T-helper 1 cell treated with Interleukin-12 subunit alpha and Interleukin-12 subunit beta and Interleukin-4 antibody, amounts not matched to agents 30 ng/mL and 1 ng/mL, for 36 hours (primary cell): ENCODE results near the gene SPTBN4. TPM values are rescaled to one million over a fixed set of nuclear protein-coding genes. Genes with fewer than 3 reads are reported as not detected.

ENCODE experiments used
- intact Hi-C: fragments of 100-400 bp; cut with micrococcal nuclease; formaldehyde crosslinking; loops from one replicate; pipeline ENCODE4 v1.15.1; 2024
- total RNA-seq: library from RNA; stranded (reverse); gene quantifications from 2 replicates; pipeline ENCODE4 v1.2.3, GENCODE V29; 2022

The SPTBN4 gene
- total RNA-seq, 1 donor from 2014 or later, result 0.15 TPM

GRCh38 chr19:40598121-40598917 lies 131.5 kb downstream of the SPTBN4 start:
- intact Hi-C loops, result loop anchor here (1.0 kb wide), 4 partner anchors 49 to 293 kb away; no protein-coding TSS in a partner anchor

GRCh38 chr19:40598918-40599307 lies 132.1 kb downstream of the SPTBN4 start:
- intact Hi-C loops, result loop anchor here (1.0 kb wide), 5 partner anchors 50 to 294 kb away; no protein-coding TSS in a partner anchor

GRCh38 chr19:40599331-40599901 lies 132.6 kb downstream of the SPTBN4 start:
- intact Hi-C loops, result loop anchor here (1.0 kb wide), 1 partner anchor 58 kb away; no protein-coding TSS in a partner anchor

- intact Hi-C loops, result loop anchor here (1.0 to 10.0 kb wide), 3 partner anchors 59 to 755 kb away; partner anchors contain the start of gene FBL
Measured at GRCh38 chr19:40599902-40600569, 133.2 kb downstream of the SPTBN4 start.

- intact Hi-C loops, result loop anchor here (5.0 to 10.0 kb wide), 2 partner anchors 463 to 756 kb away; partner anchors contain the start of gene FBL
Measured at GRCh38 chr19:40600570-40601133, 133.9 kb downstream of the SPTBN4 start.

- intact Hi-C loops, result loop anchor here (5.0 to 10.0 kb wide), 2 partner anchors 464 to 757 kb away; partner anchors contain the start of gene FBL
Measured at GRCh38 chr19:40601134-40601974, 134.6 kb downstream of the SPTBN4 start, which contains the start of gene LTBP4. Gene LTBP4, plus strand, starts transcription at chr19:40601369. Its CDS starts 19 bp downstream, at chr19:40601388.

- intact Hi-C loops, result loop anchor here (5.0 to 10.0 kb wide), 2 partner anchors 466 to 758 kb away; partner anchors contain the start of gene FBL
Measured at GRCh38 chr19:40603071-40603388, 136.2 kb downstream of the SPTBN4 start.

GRCh38 chr19:40603389-40604170 lies 136.8 kb downstream of the SPTBN4 start:
- intact Hi-C loops, result loop anchor here (1.0 to 10.0 kb wide), 16 partner anchors 10 to 759 kb away; partner anchors contain the start of genes AKT2, BLVRB, C19orf47 and EGLN2

- intact Hi-C loops, result loop anchor here (1.0 to 10.0 kb wide), 16 partner anchors 9 to 759 kb away; partner anchors contain the start of genes AKT2, BLVRB, C19orf47 and EGLN2
Measured at GRCh38 chr19:40604171-40604646, 137.4 kb downstream of the SPTBN4 start.

- intact Hi-C loops, result loop anchor here (1.0 to 10.0 kb wide), 17 partner anchors 9 to 760 kb away; partner anchors contain the start of genes AKT2, BLVRB, C19orf47 and EGLN2
Measured at GRCh38 chr19:40604647-40605215, 137.9 kb downstream of the SPTBN4 start.

- intact Hi-C loops, result loop anchor here (1.0 to 10.0 kb wide), 11 partner anchors 29 to 761 kb away; partner anchors contain the start of genes C19orf47, EGLN2, FBL and NUMBL
Measured at GRCh38 chr19:40605216-40605971, 138.6 kb downstream of the SPTBN4 start.

GRCh38 chr19:40607311-40608239 lies 140.8 kb downstream of the SPTBN4 start:
- intact Hi-C loops, result loop anchor here (10.0 kb wide), 1 partner anchor 763 kb away; the partner anchor contains the start of gene FBL

GRCh38 chr19:40608240-40608621 lies 141.4 kb downstream of the SPTBN4 start:
- intact Hi-C loops, result loop anchor here (10.0 kb wide), 1 partner anchor 763 kb away; the partner anchor contains the start of gene FBL

GRCh38 chr19:40608957-40609356 lies 142.2 kb downstream of the SPTBN4 start:
- intact Hi-C loops, result loop anchor here (10.0 kb wide), 1 partner anchor 764 kb away; the partner anchor contains the start of gene FBL

GRCh38 chr19:40609561-40610395 lies 143.0 kb downstream of the SPTBN4 start:
- intact Hi-C loops, result loop anchor here (1.0 to 10.0 kb wide), 5 partner anchors 39 to 765 kb away; partner anchors contain the start of genes FBL and RAB4B
